Measurements from ENCODE around the gene CYP2A13. TPM values are rescaled to one million over a fixed set of nuclear protein-coding genes. Genes with fewer than 3 reads are reported as not detected.
"Not testable (repeated sequence)": the region's sequence is repeated elsewhere in the genome, so short reads cannot be mapped to it uniquely, and the experiment has no call there.

The CYP2A13 gene
- total RNA-seq, 1 experiment from 2014 or later, result not detected

- no peaks in the 10 kb centered on the region for H3K36me3 ChIP-seq (ENCODE audit: control insufficient read depth, insufficient read depth, low read length)
- intact Hi-C loops (cut with micrococcal nuclease; ENCODE audit: unreplicated experiment), result no loop called here
- no peak for ATAC-seq
- BruUV-seq (replicated peaks), result no TSS peak
- H3K9me3 ChIP-seq (ENCODE audit: control insufficient read depth, insufficient read depth, low read depth, low read length), result no peaks in the 10 kb centered on the region
- ChIA-PET CTCF (no interaction called here), POLR2A (no interaction called here)
- H3K4me1 ChIP-seq (ENCODE audit: control insufficient read depth, insufficient read depth, low read length), result no peaks in the 10 kb centered on the region
- in situ Hi-C loops (cut with HindIII; ENCODE audit: low pct_unique_long_range_greater_than_20kb, low sequenced_read_pairs), result no loop called here
- H3K27me3 ChIP-seq (ENCODE audit: control insufficient read depth, insufficient read depth, low read length), result no peaks in the 10 kb centered on the region
- H3K27ac ChIP-seq (ENCODE audit: low read length), result no peak overlapping the region
- no peak for TF ChIP-seq CTCF (IDR thresholded peaks at IDR 0.05)
- no peak for TF ChIP-seq TCF7L2 (IDR thresholded peaks at IDR 0.05; ENCODE audit: low read depth, low read length)
- TF ChIP-seq REST (IDR thresholded peaks at IDR 0.05; ENCODE audit: insufficient read depth in 1 of 2, low read depth in 2 of 2, low read length in 1 of 2), result no peak
- TF ChIP-seq SIN3A (IDR thresholded peaks at IDR 0.05; ENCODE audit: borderline replicate concordance, insufficient read depth, low read depth, low read length), result no peak
- no peak for TF ChIP-seq POLR2AphosphoS5 (IDR thresholded peaks at IDR 0.05; ENCODE audit: low read depth, low read length)
- H3K4me3 ChIP-seq (ENCODE audit: low read depth in 2 of 2, low read length in 2 of 2), result no peak overlapping the region
- no peak for DNase-seq (ENCODE audit: low read depth, low spot score)
These were observed 28.0 kb downstream of the CYP2A13 start for GRCh38 chr19:41116261-41116660.

GRCh38 chr19:41120929-41121911 is 33.0 kb downstream of the CYP2A13 start:
- DNase-seq (ENCODE audit: low read depth, low spot score); H3K9me3 ChIP-seq (ENCODE audit: control insufficient read depth, insufficient read depth, low read depth, low read length); H3K27ac ChIP-seq (ENCODE audit: low read length); ATAC-seq; POLR2A ChIA-PET; H3K27me3 ChIP-seq (ENCODE audit: control insufficient read depth, insufficient read depth, low read length); H3K36me3 ChIP-seq (ENCODE audit: control insufficient read depth, insufficient read depth, low read length); BruUV-seq (replicated peaks); H3K4me1 ChIP-seq (ENCODE audit: control insufficient read depth, insufficient read depth, low read length); H3K4me3 ChIP-seq (ENCODE audit: low read depth in 2 of 2, low read length in 2 of 2); intact Hi-C loops (cut with micrococcal nuclease; ENCODE audit: unreplicated experiment); in situ Hi-C loops (cut with HindIII; ENCODE audit: low pct_unique_long_range_greater_than_20kb, low sequenced_read_pairs): not testable (repeated sequence)
- CTCF ChIA-PET, result interaction anchor here (0.6 kb wide), 1 partner anchor 1911 kb away, joined by 3 read pairs; no protein-coding TSS in a partner anchor

- H3K27me3 ChIP-seq (ENCODE audit: control insufficient read depth, insufficient read depth, low read length); BruUV-seq (replicated peaks); CTCF ChIA-PET; H3K4me3 ChIP-seq (ENCODE audit: low read depth in 2 of 2, low read length in 2 of 2); in situ Hi-C loops (cut with HindIII; ENCODE audit: low pct_unique_long_range_greater_than_20kb, low sequenced_read_pairs); intact Hi-C loops (cut with micrococcal nuclease; ENCODE audit: unreplicated experiment); H3K27ac ChIP-seq (ENCODE audit: low read length); H3K4me1 ChIP-seq (ENCODE audit: control insufficient read depth, insufficient read depth, low read length); DNase-seq (ENCODE audit: low read depth, low spot score); H3K9me3 ChIP-seq (ENCODE audit: control insufficient read depth, insufficient read depth, low read depth, low read length); POLR2A ChIA-PET; H3K36me3 ChIP-seq (ENCODE audit: control insufficient read depth, insufficient read depth, low read length); ATAC-seq: not testable (repeated sequence)
These were observed 34.6 kb downstream of the CYP2A13 start for GRCh38 chr19:41122846-41123245.
